NOMO-1 treated with dmso at 0.1 percent for 144 hours (cell line): ENCODE data around the gene FRMD1.
"Not testable (repeated sequence)": the region's sequence is repeated elsewhere in the genome, so short reads cannot be mapped to it uniquely, and the experiment has no call there.

Experiments used
- DNase-seq: peaks from one replicate; lab custom pipeline; 2025; ENCODE audit not compliant: unreplicated experiment; lab: John Stamatoyannopoulos, UW

Gene FRMD1

GRCh38 chr6:168081858-168082546 lies 3.0 kb upstream of the FRMD1 start:
- DNase-seq: no peak

GRCh38 chr6:168080393-168081077 lies 1.5 kb upstream of the FRMD1 start:
- DNase-seq: no peak

GRCh38 chr6:168078175-168078942 lies 653 bp downstream of the FRMD1 start:
- DNase-seq: no peak

- DNase-seq: not testable (repeated sequence)
These were observed 1.6 kb downstream of the FRMD1 start for GRCh38 chr6:168077401-168077800.

- DNase-seq: no peak
These were observed 3.2 kb downstream of the FRMD1 start for GRCh38 chr6:168075787-168076202.

GRCh38 chr6:168075216-168075615 lies 3.8 kb downstream of the FRMD1 start:
- DNase-seq: no peak

- DNase-seq: no peak
These were observed 4.9 kb downstream of the FRMD1 start for GRCh38 chr6:168073937-168074730.

- no peak for DNase-seq
These were observed 6.3 kb downstream of the FRMD1 start for GRCh38 chr6:168072730-168073129.

- no peak for DNase-seq
These were observed 6.8 kb downstream of the FRMD1 start for GRCh38 chr6:168072261-168072660.

GRCh38 chr6:168071620-168072019 lies 7.4 kb downstream of the FRMD1 start:
- DNase-seq: no peak

- DNase-seq: no peak
These were observed 8.2 kb downstream of the FRMD1 start for GRCh38 chr6:168070804-168071203.

GRCh38 chr6:168067081-168067759 lies 11.8 kb downstream of the FRMD1 start:
- DNase-seq: no peak

GRCh38 chr6:168064226-168064807 lies 14.7 kb downstream of the FRMD1 start:
- no peak for DNase-seq

- DNase-seq: no peak
These were observed 15.6 kb downstream of the FRMD1 start for GRCh38 chr6:168063431-168063830.

GRCh38 chr6:168062346-168063289 lies 16.4 kb downstream of the FRMD1 start:
- no peak for DNase-seq

- no peak for DNase-seq
These were observed 17.5 kb downstream of the FRMD1 start for GRCh38 chr6:168061269-168062210.

- no peak for DNase-seq
These were observed 18.5 kb downstream of the FRMD1 start for GRCh38 chr6:168060521-168060931.
